Parathyroid adenoma (tissue), 2 donors: ENCODE data around the gene ASB2.

ENCODE experiments used
- H2AFZ ChIP-seq: fragments of 300-600 bp; sonication (generic); one replicate; pipeline ENCODE4 v1.7.0; 2017; ENCODE audit warnings: antibody characterized with exemption, mild to moderate bottlenecking
- H3K27ac ChIP-seq: fragments of 300-600 bp; sonication (generic); one replicate; pipeline ENCODE4 v1.7.0; 2017
- H3K27me3 ChIP-seq: fragments of 300-600 bp; sonication (generic); one replicate; pipeline ENCODE4 v1.7.0; 2017; ENCODE audit warnings: low read length; ENCODE audit not compliant: control insufficient read depth, insufficient read depth
- H3K36me3 ChIP-seq: fragments of 300-600 bp; sonication (generic); one replicate; pipeline ENCODE4 v1.7.0; 2017; ENCODE audit warnings: low read length; ENCODE audit not compliant: control insufficient read depth, insufficient read depth
- H3K4me1 ChIP-seq: fragments of 300-600 bp; sonication (generic); one replicate; pipeline ENCODE4 v1.7.0; 2017; ENCODE audit warnings: control low read depth
- H3K4me2 ChIP-seq: fragments of 300-600 bp; sonication (generic); one replicate; pipeline ENCODE4 v1.7.0; 2017; ENCODE audit warnings: low read length
- H3K4me3 ChIP-seq: fragments of 300-600 bp; sonication (generic); one replicate; pipeline ENCODE4 v1.7.0; 2017; ENCODE audit warnings: low read depth, low read length
- H3K79me2 ChIP-seq: fragments of 300-600 bp; sonication (generic); one replicate; pipeline ENCODE4 v1.7.0; 2017; ENCODE audit warnings: control low read depth
- H3K9ac ChIP-seq: fragments of 300-600 bp; sonication (generic); one replicate; pipeline ENCODE4 v1.7.0; 2017; ENCODE audit warnings: mild to moderate bottlenecking
- H3K9me3 ChIP-seq: fragments of 300-600 bp; sonication (generic); one replicate; pipeline ENCODE4 v1.7.0; 2017; ENCODE audit warnings: low read length; ENCODE audit not compliant: control insufficient read depth
- CTCF ChIP-seq: fragments of 300-600 bp; sonication (generic); IDR thresholded peaks from one replicate; pipeline ENCODE4 v1.7.0; 2017; ENCODE audit warnings: antibody characterized with exemption, mild to moderate bottlenecking
- donor health status: primary hyperparathyroidism.

Gene ASB2

DNA sequence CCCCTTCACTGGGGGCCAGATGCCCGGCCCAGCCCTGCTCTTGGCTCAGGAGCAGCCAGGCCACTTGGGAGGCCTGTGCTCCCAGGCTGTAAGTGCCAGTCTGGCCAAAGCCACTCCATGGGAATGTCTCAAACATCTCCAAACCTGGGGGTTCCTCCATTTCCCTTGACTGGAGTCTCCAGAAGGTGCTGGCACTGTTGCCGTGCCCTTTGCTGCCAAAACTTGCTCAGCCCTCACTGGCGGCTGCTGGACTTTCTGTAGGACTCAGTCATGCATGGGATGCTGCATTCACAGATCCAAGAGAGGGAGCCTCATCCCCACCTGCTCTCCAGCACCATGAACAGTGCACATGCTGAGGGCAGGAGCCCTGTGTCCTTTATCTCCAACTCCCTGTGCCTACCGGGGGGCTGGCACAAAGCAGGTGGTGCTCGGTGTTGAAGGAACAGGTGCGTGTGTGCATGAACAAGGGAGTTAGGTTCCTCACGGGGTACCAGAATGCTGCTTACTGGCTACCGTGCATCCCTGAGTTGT is 40.1 kb upstream of the ASB2 start:
- TF ChIP-seq CTCF, result no peak
- H3K27me3 ChIP-seq, result no peaks in the 10 kb centered on the region
- H3K4me2 ChIP-seq, result no peak overlapping the region
- H3K9ac ChIP-seq, result no peak overlapping the region
- no peak overlapping the region for H2AFZ ChIP-seq
- H3K4me3 ChIP-seq, result no peak overlapping the region
- H3K27ac ChIP-seq, result no peak overlapping the region
- H3K36me3 ChIP-seq, result no peaks in the 10 kb centered on the region
- no peaks in the 10 kb centered on the region for H3K4me1 ChIP-seq
- no peaks in the 10 kb centered on the region for H3K79me2 ChIP-seq
- H3K9me3 ChIP-seq, result no peaks in the 10 kb centered on the region

GRCh38 chr14:94015223-94015622 is 38.9 kb upstream of the ASB2 start:
- no peak overlapping the region for H2AFZ ChIP-seq
- H3K9ac ChIP-seq, result no peak overlapping the region
- H3K4me3 ChIP-seq, result no peak overlapping the region
- no peaks in the 10 kb centered on the region for H3K36me3 ChIP-seq
- H3K4me1 ChIP-seq, result no peaks in the 10 kb centered on the region
- H3K27ac ChIP-seq, result no peak overlapping the region
- H3K9me3 ChIP-seq, result no peaks in the 10 kb centered on the region
- no peak overlapping the region for H3K4me2 ChIP-seq
- TF ChIP-seq CTCF, result no peak
- no peaks in the 10 kb centered on the region for H3K27me3 ChIP-seq
- no peaks in the 10 kb centered on the region for H3K79me2 ChIP-seq

DNA sequence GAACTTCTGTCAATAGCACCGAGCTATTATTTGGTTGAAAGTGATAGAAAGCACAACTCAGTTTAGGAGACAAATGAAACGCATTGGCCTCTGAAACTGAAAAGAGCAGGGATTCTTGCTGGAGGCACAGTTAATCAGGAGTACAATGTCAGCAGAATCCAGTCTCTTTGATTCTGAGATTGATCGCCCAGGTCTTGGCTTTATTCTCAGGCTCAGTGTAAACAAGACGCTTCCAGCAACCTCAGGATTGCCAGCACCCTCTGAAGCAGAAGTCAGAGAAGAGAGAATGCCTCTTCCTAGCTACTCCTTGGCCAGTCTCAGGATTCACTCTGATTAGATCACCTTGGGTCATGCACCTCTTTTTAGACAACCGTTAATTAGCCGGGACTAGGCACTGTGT is 38.0 kb upstream of the ASB2 start:
- H3K27ac ChIP-seq, result no peak overlapping the region
- no peak overlapping the region for H3K4me2 ChIP-seq
- H3K79me2 ChIP-seq, result no peaks in the 10 kb centered on the region
- no peak overlapping the region for H2AFZ ChIP-seq
- no peak for TF ChIP-seq CTCF
- H3K27me3 ChIP-seq, result no peaks in the 10 kb centered on the region
- no peaks in the 10 kb centered on the region for H3K9me3 ChIP-seq
- H3K9ac ChIP-seq, result no peak overlapping the region
- no peaks in the 10 kb centered on the region for H3K4me1 ChIP-seq
- H3K4me3 ChIP-seq, result no peak overlapping the region
- H3K36me3 ChIP-seq, result no peaks in the 10 kb centered on the region

DNA sequence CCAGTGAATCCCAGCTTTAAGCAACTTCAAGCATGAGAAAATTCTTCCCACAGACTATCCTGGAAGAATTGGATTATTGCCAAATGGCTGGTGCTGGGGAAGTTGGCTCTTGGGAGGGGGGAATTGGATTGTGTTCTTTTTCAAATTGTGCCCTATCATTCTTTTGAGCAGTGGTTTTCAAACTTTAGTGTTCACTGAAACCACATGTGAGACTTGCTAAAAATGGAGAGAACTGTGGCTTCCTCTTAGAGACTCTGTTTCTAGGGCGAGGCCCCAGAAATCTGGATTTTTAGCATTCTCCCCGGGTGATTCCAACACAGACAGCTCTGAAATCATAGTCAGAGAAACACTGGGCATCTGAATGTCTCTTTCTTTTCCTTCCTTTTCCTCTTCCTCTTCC is 35.4 kb upstream of the ASB2 start:
- Histone ChIP-seq H3K27me3 (no peaks in the 10 kb centered on the region), H3K4me1 (no peaks in the 10 kb centered on the region), H3K36me3 (no peaks in the 10 kb centered on the region), H3K79me2 (no peaks in the 10 kb centered on the region), H2AFZ (no peak overlapping the region), H3K27ac (no peak overlapping the region), H3K9ac (no peak overlapping the region), H3K9me3 (no peaks in the 10 kb centered on the region), H3K4me3 (no peak overlapping the region), H3K4me2 (no peak overlapping the region)
- TF ChIP-seq CTCF, result no peak

DNA sequence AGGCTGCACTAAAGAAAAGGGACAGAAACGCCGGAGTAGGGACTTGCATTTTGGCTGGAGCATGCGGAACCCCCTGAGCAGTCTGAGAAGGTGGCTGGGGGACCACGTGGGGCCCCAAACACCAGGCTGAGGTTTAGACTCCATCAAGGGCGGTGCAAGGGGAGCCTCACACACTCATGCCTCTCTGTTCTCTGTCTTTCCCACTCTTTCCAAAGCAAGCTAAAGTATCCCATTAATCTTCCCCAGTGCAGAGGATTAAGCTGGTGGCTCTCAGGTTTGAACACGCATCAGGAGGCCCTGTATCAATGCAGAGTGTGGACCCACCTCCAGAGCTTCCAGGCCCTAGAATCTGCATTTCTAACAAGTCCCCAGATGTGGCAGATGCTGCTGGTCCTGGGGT is 34.3 kb upstream of the ASB2 start:
- TF ChIP-seq CTCF, result no peak

More for the DNA sequence above, 34.3 kb upstream of the ASB2 start:
- Histone ChIP-seq H3K36me3 (no peaks in the 10 kb centered on the region), H3K79me2 (no peaks in the 10 kb centered on the region), H3K9me3 (no peaks in the 10 kb centered on the region), H3K27me3 (no peaks in the 10 kb centered on the region), H2AFZ (no peak overlapping the region), H3K27ac (no peak overlapping the region), H3K9ac (no peak overlapping the region), H3K4me3 (no peak overlapping the region), H3K4me1 (no peaks in the 10 kb centered on the region), H3K4me2 (no peak overlapping the region)
